ENCODE data around the gene BMP2K. TPM values are rescaled to one million over a fixed set of nuclear protein-coding genes. Genes with fewer than 3 reads are reported as not detected.

Gene BMP2K
- total and polyA plus RNA-seq, 2 experiments from 2014 or later, result 8.2 to 32.5 TPM

DNA sequence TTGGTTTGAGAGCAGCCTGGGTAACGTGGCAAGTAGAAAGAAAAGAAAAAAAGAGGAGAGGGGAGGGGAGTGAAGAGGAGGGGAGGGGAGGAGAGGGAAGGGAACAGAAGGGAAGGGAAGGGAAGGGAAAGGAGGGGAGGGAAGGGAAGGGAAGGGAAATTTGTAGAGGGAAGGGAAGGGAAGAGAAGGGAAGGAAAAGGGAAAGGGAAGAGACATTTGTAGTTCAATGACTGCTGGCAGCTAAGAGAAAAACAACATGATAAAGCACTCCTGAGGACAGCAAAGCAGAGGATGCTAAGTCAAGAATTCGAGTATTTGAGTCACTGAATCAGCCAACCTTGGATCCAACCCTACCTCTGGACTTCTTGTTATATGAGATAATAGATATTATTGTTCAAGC lies 38.2 kb upstream of the BMP2K start (continued):
- TF ChIP-seq ZNF462 (CRISPR knock-in tag; IDR thresholded peaks at IDR 0.05) (no peak), POLR2AphosphoS5 (IDR thresholded peaks at IDR 0.05; ENCODE audit: low read depth) (no peak), EZH2phosphoT487 (IDR thresholded peaks at IDR 0.05; ENCODE audit: unreplicated experiment) (no peak), ZNF331 (CRISPR knock-in tag; IDR thresholded peaks at IDR 0.05; ENCODE audit: low read depth) (no peak), ZNF114 (CRISPR knock-in tag; IDR thresholded peaks at IDR 0.05) (no peak), CTCF (conservative IDR thresholded peaks at IDR 0.05; ENCODE audit: low read depth in 2 of 2) (no peak), EZH2 (IDR thresholded peaks at IDR 0.05; ENCODE audit: low read depth, unreplicated experiment) (no peak)
- TF ChIP-seq, protein P1, sequence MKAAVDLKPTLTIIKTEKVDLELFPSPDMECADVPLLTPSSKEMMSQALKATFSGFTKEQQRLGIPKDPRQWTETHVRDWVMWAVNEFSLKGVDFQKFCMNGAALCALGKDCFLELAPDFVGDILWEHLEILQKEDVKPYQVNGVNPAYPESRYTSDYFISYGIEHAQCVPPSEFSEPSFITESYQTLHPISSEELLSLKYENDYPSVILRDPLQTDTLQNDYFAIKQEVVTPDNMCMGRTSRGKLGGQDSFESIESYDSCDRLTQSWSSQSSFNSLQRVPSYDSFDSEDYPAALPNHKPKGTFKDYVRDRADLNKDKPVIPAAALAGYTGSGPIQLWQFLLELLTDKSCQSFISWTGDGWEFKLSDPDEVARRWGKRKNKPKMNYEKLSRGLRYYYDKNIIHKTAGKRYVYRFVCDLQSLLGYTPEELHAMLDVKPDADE (IDR thresholded peaks at IDR 0.05), result no peak
- TF ChIP-seq, protein P2, sequence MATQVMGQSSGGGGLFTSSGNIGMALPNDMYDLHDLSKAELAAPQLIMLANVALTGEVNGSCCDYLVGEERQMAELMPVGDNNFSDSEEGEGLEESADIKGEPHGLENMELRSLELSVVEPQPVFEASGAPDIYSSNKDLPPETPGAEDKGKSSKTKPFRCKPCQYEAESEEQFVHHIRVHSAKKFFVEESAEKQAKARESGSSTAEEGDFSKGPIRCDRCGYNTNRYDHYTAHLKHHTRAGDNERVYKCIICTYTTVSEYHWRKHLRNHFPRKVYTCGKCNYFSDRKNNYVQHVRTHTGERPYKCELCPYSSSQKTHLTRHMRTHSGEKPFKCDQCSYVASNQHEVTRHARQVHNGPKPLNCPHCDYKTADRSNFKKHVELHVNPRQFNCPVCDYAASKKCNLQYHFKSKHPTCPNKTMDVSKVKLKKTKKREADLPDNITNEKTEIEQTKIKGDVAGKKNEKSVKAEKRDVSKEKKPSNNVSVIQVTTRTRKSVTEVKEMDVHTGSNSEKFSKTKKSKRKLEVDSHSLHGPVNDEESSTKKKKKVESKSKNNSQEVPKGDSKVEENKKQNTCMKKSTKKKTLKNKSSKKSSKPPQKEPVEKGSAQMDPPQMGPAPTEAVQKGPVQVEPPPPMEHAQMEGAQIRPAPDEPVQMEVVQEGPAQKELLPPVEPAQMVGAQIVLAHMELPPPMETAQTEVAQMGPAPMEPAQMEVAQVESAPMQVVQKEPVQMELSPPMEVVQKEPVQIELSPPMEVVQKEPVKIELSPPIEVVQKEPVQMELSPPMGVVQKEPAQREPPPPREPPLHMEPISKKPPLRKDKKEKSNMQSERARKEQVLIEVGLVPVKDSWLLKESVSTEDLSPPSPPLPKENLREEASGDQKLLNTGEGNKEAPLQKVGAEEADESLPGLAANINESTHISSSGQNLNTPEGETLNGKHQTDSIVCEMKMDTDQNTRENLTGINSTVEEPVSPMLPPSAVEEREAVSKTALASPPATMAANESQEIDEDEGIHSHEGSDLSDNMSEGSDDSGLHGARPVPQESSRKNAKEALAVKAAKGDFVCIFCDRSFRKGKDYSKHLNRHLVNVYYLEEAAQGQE (IDR thresholded peaks at IDR 0.05; ENCODE audit: unreplicated experiment), result no peak

Measured in GM23338 (cell line).